Measurements from ENCODE around the gene PCSK6. TPM values are rescaled to one million over a fixed set of nuclear protein-coding genes. Genes with fewer than 3 reads are reported as not detected.

Gene PCSK6
- total and polyA plus RNA-seq, 7 donors: 2.9 to 10.3 (median 6.4) TPM

GRCh38 chr15:101523560-101523940, 34.0 kb upstream of the PCSK6 start:
- no peak for DNase-seq
- WGBS, 2 donors: 87 to 89% methylated on average over 8 of the region's 8 CpGs
- no peaks in the 10 kb centered on the region for H3K36me3 ChIP-seq
- intact Hi-C loops (cut with DNase I): no loop called here
- peaks cover 0 to 16% (median 11%) of the 10 kb centered on the region in 4 donors for H3K4me1 ChIP-seq
- no peaks in the 10 kb centered on the region for H3K9me3 ChIP-seq
- H3K27me3 ChIP-seq: no peaks in the 10 kb centered on the region
- H3K27ac ChIP-seq: no peak overlapping the region
- H3K4me3 ChIP-seq: no peak overlapping the region
- TF ChIP-seq CTCF (IDR thresholded peaks at IDR 0.05) (no peak), EP300 (IDR thresholded peaks at IDR 0.05) (no peak), POLR2AphosphoS5 (IDR thresholded peaks at IDR 0.05) (no peak), POLR2A (IDR thresholded peaks at IDR 0.05) (no peak)

DNA sequence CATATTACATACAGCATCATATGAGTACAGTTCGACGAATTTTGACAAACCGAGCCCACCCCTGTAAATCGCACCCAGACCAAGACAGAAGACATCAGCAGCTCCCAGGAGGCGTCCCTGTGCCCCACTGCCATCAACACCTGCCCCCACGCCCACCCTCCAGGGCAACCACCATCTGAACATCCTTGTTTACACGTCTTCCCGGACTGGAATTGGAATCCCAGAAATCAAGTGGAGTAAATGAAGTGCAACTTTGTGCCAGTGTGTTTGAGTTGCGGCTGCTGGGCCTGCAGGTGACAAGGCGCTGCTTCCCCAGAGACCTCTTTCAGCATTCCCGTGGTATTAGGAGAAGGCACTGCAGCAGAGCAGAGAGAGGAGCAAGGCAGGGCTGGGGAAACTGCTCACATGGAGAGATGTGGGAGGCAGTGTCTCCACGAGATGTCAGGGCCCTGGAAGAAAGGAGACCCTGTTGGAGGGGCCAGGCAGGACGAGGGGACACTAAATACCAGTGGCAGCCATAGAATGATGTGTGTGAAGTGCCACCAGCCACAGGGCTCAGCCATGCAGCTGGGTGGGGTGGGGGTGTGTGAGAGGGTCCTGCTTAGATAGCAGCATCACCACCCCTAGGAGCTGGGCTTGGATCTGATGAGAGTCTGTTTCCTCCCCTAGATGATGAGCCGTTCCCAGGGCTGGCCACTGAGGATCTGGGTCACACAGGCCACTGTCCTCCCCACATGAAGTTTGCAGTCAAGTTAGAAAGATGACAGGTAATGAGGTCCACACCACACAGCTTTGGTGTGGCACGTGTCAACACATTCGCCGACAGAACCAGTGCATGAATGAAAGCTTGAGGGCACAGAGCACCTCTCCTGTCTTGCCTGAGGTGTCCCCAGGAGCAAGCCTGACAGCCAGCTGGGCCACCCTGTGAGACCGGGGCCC, 33.4 kb upstream of the PCSK6 start:
- TF ChIP-seq EP300 (IDR thresholded peaks at IDR 0.05): no peak
- TF ChIP-seq CTCF (IDR thresholded peaks at IDR 0.05): no peak
- TF ChIP-seq POLR2A (IDR thresholded peaks at IDR 0.05): no peak
- TF ChIP-seq POLR2AphosphoS5 (IDR thresholded peaks at IDR 0.05): no peak
- intact Hi-C loops (cut with DNase I): no loop called here
- 87 to 90% methylated on average over 18 of the region's 18 CpGs for WGBS, 2 donors

DNA sequence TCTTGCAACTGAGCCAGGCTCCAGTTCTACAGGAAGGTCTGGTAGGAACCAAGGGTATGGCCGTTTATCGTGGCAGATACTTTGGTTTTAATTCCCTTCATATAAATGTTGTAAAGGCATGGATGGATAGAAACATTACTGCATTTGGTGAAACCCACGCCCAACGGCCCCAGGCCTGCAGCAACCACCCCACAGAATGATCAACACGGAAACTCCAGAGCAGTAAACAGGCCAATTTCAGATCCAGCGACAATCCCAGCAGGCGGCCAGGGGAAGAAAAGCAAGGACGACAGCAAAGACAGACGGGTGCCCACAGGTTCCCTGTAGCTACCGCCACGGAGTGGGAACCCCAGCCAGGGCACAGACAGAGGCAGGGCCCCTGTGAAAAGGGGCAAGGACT, 32.6 kb upstream of the PCSK6 start:
- no peaks in the 10 kb centered on the region for H3K36me3 ChIP-seq
- H3K4me3 ChIP-seq: no peak overlapping the region
- WGBS, 2 donors: 12 to 55% methylated on average over 11 of the region's 11 CpGs
- no peaks in the 10 kb centered on the region for H3K27me3 ChIP-seq
- peaks cover 0 to 2% (median 0%) of the 10 kb centered on the region in 4 donors for H3K4me1 ChIP-seq
- H3K9me3 ChIP-seq: peaks cover 0 to 9% (median 4%) of the 10 kb centered on the region in 4 donors
- TF ChIP-seq EP300 (IDR thresholded peaks at IDR 0.05) (no peak), POLR2A (IDR thresholded peaks at IDR 0.05) (no peak), POLR2AphosphoS5 (IDR thresholded peaks at IDR 0.05) (no peak), CTCF (IDR thresholded peaks at IDR 0.05) (no peak)
- H3K27ac ChIP-seq: no peak overlapping the region
- no peak for DNase-seq
- intact Hi-C loops (cut with DNase I): no loop called here

More for the DNA sequence above, 33.4 kb upstream of the PCSK6 start:
- no peak for DNase-seq
- Histone ChIP-seq H3K27ac (no peak overlapping the region), H3K27me3 (no peaks in the 10 kb centered on the region), H3K36me3 (no peaks in the 10 kb centered on the region), H3K4me1 (peaks cover 0 to 10% (median 5%) of the 10 kb centered on the region in 4 donors), H3K4me3 (no peak overlapping the region), H3K9me3 (peaks cover 0 to under 1% (median 0%) of the 10 kb centered on the region in 4 donors)

- no peak for TF ChIP-seq POLR2A (IDR thresholded peaks at IDR 0.05)
- TF ChIP-seq CTCF (IDR thresholded peaks at IDR 0.05): no peak
- no peak for TF ChIP-seq EP300 (IDR thresholded peaks at IDR 0.05)
- no peak for TF ChIP-seq POLR2AphosphoS5 (IDR thresholded peaks at IDR 0.05)
- intact Hi-C loops (cut with DNase I): no loop called here
- Histone ChIP-seq H3K36me3 (no peaks in the 10 kb centered on the region), H3K4me3 (no peak overlapping the region), H3K9me3 (peaks cover 2 to 14% (median 8%) of the 10 kb centered on the region in 4 donors), H3K27me3 (no peaks in the 10 kb centered on the region), H3K4me1 (no peaks in the 10 kb centered on the region), H3K27ac (no peak overlapping the region)
- 2 to 5% methylated on average over 5 of the region's 5 CpGs for WGBS, 2 donors
- no peak for DNase-seq
Measured at GRCh38 chr15:101521591-101521990, 32.1 kb upstream of the PCSK6 start.

All from sigmoid colon (tissue), 7 donors.